Naive thymus-derived CD4-positive, alpha-beta T cell (primary cell): ENCODE data around the gene ACTN4. TPM values are rescaled to one million over a fixed set of nuclear protein-coding genes. Genes with fewer than 3 reads are reported as not detected.

Experiments used
- ATAC-seq: fragments of 150-1000 bp; cut with Tn5 transposase; 2 replicates; pipeline ENCODE4 v1.10.0; 2021; ENCODE audit warnings: mild to moderate bottlenecking, moderate library complexity
- CTCF ChIA-PET: fragments of 350-600 bp; sonication (Branson Sonifier 250); formaldehyde crosslinking; loops from one replicate; lab custom pipeline; 2021; ENCODE audit warnings: antibody characterized with exemption; lab: Charles Lee
- POLR2A ChIA-PET: fragments of 350-600 bp; sonication (Branson Sonifier 250); formaldehyde crosslinking; loops from one replicate; lab custom pipeline; 2021; ENCODE audit warnings: antibody characterized with exemption, inconsistent platforms; lab: Charles Lee
- DNase-seq, 9 donors: peaks; one replicate each; pipeline versions ENCODE4 v3.0.0 to v3.0.0-alpha.2; 2020 to 2022; ENCODE audit warnings: mixed read lengths in 1 of 9
- H3K27ac ChIP-seq: one replicate; pipeline ENCODE4 v1.7.0; 2013; ENCODE audit warnings: mild to moderate bottlenecking, low read depth, low read length, moderate library complexity
- H3K27me3 ChIP-seq, 2 donors: one replicate each; pipeline ENCODE4 v1.7.0; 2013; ENCODE audit warnings: low read length in 2 of 2, mild to moderate bottlenecking in 2 of 2, moderate library complexity in 2 of 2; ENCODE audit not compliant: control insufficient read depth in 2 of 2, insufficient read depth in 2 of 2
- H3K36me3 ChIP-seq, 3 experiments: 1 replicate in 2 of 3; 2 replicates in 1 of 3; pipeline ENCODE4 v1.7.0; 2013; ENCODE audit warnings: low read length in 3 of 3, mild to moderate bottlenecking in 3 of 3, moderate library complexity in 1 of 3; ENCODE audit not compliant: insufficient read depth in 3 of 3, control insufficient read depth in 2 of 3
- H3K4me1 ChIP-seq, 2 donors: one replicate each; pipeline ENCODE4 v1.7.0; 2013; ENCODE audit warnings: low read length in 2 of 2, mild to moderate bottlenecking in 2 of 2, moderate library complexity in 1 of 2; ENCODE audit not compliant: control insufficient read depth in 2 of 2, insufficient read depth in 2 of 2
- H3K4me3 ChIP-seq: 2 replicates; pipeline ENCODE4 v1.7.0; 2013; ENCODE audit warnings: mild to moderate bottlenecking, low read length
- H3K9me3 ChIP-seq, 3 experiments: 1 replicate in 2 of 3; 2 replicates in 1 of 3; pipeline ENCODE4 v1.7.0; 2013; ENCODE audit warnings: low read length in 3 of 3; ENCODE audit not compliant: control insufficient read depth in 2 of 3
- H3K27ac Mint-ChIP-seq, 9 donors: one replicate each; pipeline ENCODE4 v1.8.0; 2020 to 2022; ENCODE audit warnings: mixed read lengths in 9 of 9, mild to moderate bottlenecking in 8 of 9, moderate library complexity in 5 of 9, inconsistent platforms in 2 of 9
- H3K27me3 Mint-ChIP-seq, 5 donors: one replicate each; pipeline ENCODE4 v1.8.0; 2021 to 2022; ENCODE audit warnings: mixed read lengths in 5 of 5, mild to moderate bottlenecking in 1 of 5
- H3K36me3 Mint-ChIP-seq, 5 donors: one replicate each; pipeline ENCODE4 v1.8.0; 2020 to 2022; ENCODE audit warnings: mixed read lengths in 5 of 5, mild to moderate bottlenecking in 3 of 5, inconsistent platforms in 1 of 5
- H3K4me1 Mint-ChIP-seq, 7 donors: one replicate each; pipeline ENCODE4 v1.8.0; 2020 to 2022; ENCODE audit warnings: mixed read lengths in 7 of 7, mild to moderate bottlenecking in 3 of 7, inconsistent platforms in 1 of 7
- H3K4me3 Mint-ChIP-seq, 10 donors: one replicate each; pipeline ENCODE4 v1.8.0; 2020 to 2022; ENCODE audit warnings: mild to moderate bottlenecking in 10 of 10, mixed read lengths in 10 of 10, moderate library complexity in 6 of 10, inconsistent platforms in 2 of 10
- H3K9me3 Mint-ChIP-seq, 11 donors: one replicate each; pipeline ENCODE4 v1.8.0; 2020 to 2022; ENCODE audit warnings: mixed read lengths in 11 of 11, mild to moderate bottlenecking in 4 of 11, inconsistent platforms in 1 of 11, moderate library complexity in 1 of 11
- intact Hi-C, 2 donors: fragments of 100-400 bp; cut with micrococcal nuclease; formaldehyde crosslinking; loops; one replicate each; pipeline ENCODE4 v1.15.1; 2023
- polyA plus RNA-seq, 2 donors: library from polyadenylated mRNA; unstranded; fragments of 300-500 nt; fragmentation: Illumina TruSeq; gene quantifications; one replicate each; pipeline ENCODE4 v1.2.3, GENCODE V29; 2021
- total RNA-seq, 6 experiments: library from RNA in 5 of 6; stranded (reverse) in 5 of 6; gene quantifications; 1 replicate in 5 of 6; 2 replicates in 1 of 6; pipeline ENCODE4 v1.2.3 and lab custom pipeline; 2021 to 2026

ACTN4 gene
- total and polyA plus RNA-seq, 7 experiments from 2014 or later = 2.8 to 355 (median 52.1) TPM

- CTCF ChIA-PET = no interaction called here
- H3K27me3 Mint-ChIP-seq = no peaks in the 10 kb centered on the region
- H3K36me3 Mint-ChIP-seq = peaks cover 0 to 5% (median 4%) of the 10 kb centered on the region in 5 donors
- Histone ChIP-seq H3K9me3 (no peaks in the 10 kb centered on the region), H3K4me3 (no peak overlapping the region), H3K27me3 (no peaks in the 10 kb centered on the region), H3K4me1 (peaks cover 14 to 18% of the 10 kb centered on the region in 2 donors), H3K27ac (no peak overlapping the region), H3K36me3 (peaks cover 3 to 13% (median 4%) of the 10 kb centered on the region in 3 experiments)
- DNase-seq (no peak), ATAC-seq (no peak)
- H3K27ac Mint-ChIP-seq = peak overlapping the region in 1 of 9 donors; percentile 38
- peaks cover 7 to 46% (median 23%) of the 10 kb centered on the region in 7 donors for H3K4me1 Mint-ChIP-seq
- intact Hi-C loops = no loop called here
- POLR2A ChIA-PET = no interaction called here
- H3K9me3 Mint-ChIP-seq = no peaks in the 10 kb centered on the region
- H3K4me3 Mint-ChIP-seq = no peak overlapping the region
These were observed 7.1 kb upstream of the ACTN4 start for GRCh38 chr19:38640368-38640767.

DNA sequence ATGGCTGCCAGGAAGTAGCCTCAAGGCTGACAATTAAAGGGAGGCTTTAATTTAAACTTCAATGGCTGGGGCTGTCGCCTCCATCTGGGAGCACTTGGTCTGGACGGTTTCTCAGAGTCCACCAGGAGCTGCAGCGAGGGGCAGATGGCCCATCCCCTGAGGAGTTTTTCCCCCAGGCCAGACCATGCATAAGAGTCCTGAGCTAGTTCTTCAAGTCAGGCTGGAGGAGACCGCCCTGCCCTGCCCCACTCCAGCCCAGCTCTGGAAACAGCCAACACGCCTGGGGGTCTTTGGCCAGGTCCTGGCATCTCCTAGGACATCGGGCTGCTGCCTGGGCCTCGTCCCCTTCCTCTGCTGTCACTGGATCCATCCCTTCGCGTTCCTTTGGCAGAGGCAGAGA, 5.3 kb upstream of the ACTN4 start:
- CTCF ChIA-PET = interaction anchor here (0.6 to 0.7 kb wide), 2 partner anchors 251 to 1611 kb away, joined by 3 read pairs; no protein-coding TSS in a partner anchor
- no peak for ATAC-seq
- peaks cover 0 to 30% (median 8%) of the 10 kb centered on the region in 7 donors for H3K4me1 Mint-ChIP-seq

GRCh38 chr19:38644719-38645118, 2.7 kb upstream of the ACTN4 start:
- Mint-ChIP-seq H3K4me3 (no peak overlapping the region), H3K4me1 (peaks cover 19 to 37% (median 23%) of the 10 kb centered on the region in 7 donors), H3K9me3 (no peaks in the 10 kb centered on the region), H3K27me3 (peaks cover 0 to 18% (median 18%) of the 10 kb centered on the region in 5 donors), H3K27ac (no peak overlapping the region), H3K36me3 (peaks cover 0 to 17% (median 0%) of the 10 kb centered on the region in 5 donors)
- DNase-seq (no peak), ATAC-seq (no peak)
- H3K27ac ChIP-seq = no peak overlapping the region
- CTCF ChIA-PET = interaction anchor here (0.9 kb wide), 1 partner anchor 8 kb away, joined by 3 read pairs; no protein-coding TSS in a partner anchor
- H3K9me3 ChIP-seq = no peaks in the 10 kb centered on the region
- H3K36me3 ChIP-seq = peaks cover 0 to 4% (median 0%) of the 10 kb centered on the region in 3 experiments
- POLR2A ChIA-PET = no interaction called here
- peaks cover 16 to 18% of the 10 kb centered on the region in 2 donors for H3K4me1 ChIP-seq
- peaks cover 0 to 10% of the 10 kb centered on the region in 2 donors for H3K27me3 ChIP-seq
- no peak overlapping the region for H3K4me3 ChIP-seq
- intact Hi-C loops = loop anchor here (5.0 kb wide), 2 partner anchors 93 to 327 kb away; partner anchors contain the start of genes KCNK6 (in 1 of the 2) and YIF1B (in 1 of the 2)

More for the DNA sequence above, 5.3 kb upstream of the ACTN4 start:
- H3K36me3 ChIP-seq = no peaks in the 10 kb centered on the region
- Mint-ChIP-seq H3K9me3 (no peaks in the 10 kb centered on the region), H3K27ac (no peak overlapping the region), H3K36me3 (peaks cover 0 to 2% (median 0%) of the 10 kb centered on the region in 5 donors), H3K4me3 (no peak overlapping the region), H3K27me3 (no peaks in the 10 kb centered on the region)
- H3K27me3 ChIP-seq = no peaks in the 10 kb centered on the region
- H3K27ac ChIP-seq = no peak overlapping the region
- H3K9me3 ChIP-seq = no peaks in the 10 kb centered on the region
- intact Hi-C loops = no loop called here
- H3K4me1 ChIP-seq = peaks cover 1 to 3% of the 10 kb centered on the region in 2 donors
- no peak overlapping the region for H3K4me3 ChIP-seq
- DNase-seq = no peak
- POLR2A ChIA-PET = interaction anchor here (0.6 to 1.3 kb wide), 3 partner anchors 24 to 211 kb away, joined by 3 to 5 read pairs (median 3); partner anchors contain the start of gene MAP4K1

DNA sequence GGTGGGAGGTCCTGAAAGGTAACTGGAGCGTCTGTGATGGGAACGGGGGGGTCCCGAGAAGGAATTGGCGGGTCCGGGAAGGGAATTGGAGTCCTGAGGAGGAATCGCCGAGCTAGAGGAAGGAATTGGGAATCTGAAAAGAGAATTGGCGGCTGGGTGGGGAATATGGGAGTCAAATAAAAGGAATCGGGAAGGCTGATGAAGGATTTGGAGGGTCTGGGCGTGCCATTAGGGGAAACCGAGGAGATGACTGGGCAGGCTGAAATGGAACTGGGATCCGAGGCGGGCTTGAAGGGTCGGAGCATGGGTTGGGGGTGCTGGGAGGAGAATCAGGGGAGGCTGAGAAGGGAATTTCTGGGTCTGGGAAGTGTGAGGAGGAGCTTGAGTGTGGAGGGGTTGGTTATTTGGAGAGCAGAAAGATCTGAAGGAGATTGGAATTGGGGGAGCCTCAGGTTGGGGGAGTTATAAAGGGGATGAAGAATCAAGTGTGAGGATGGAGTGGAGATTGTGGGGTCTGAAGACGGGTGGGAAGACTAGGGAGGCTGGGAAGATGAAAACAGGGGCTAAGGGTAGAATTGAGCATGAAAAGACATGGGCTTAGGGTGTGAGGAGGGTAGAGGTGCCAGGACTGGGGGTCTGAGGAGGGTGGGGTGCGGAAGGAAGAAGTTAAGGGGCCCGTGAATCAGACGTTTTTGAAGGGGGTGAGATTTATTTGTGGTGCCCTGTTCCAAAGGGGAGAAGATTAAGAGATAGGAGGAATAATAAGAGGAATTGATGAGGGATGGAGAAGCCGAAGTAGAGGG, 718 bp downstream of the ACTN4 start:
- Mint-ChIP-seq H3K27ac (peak overlapping the region in 8 of 9 donors; percentile 11 to 86 (median 70)), H3K4me1 (peaks cover 20 to 51% (median 33%) of the 10 kb centered on the region in 7 donors), H3K36me3 (peaks cover 0 to 15% (median 0%) of the 10 kb centered on the region in 5 donors), H3K4me3 (peak overlapping the region; percentile 74 to 99 (median 89)), H3K27me3 (peaks cover 0 to 36% (median 22%) of the 10 kb centered on the region in 5 donors), H3K9me3 (no peaks in the 10 kb centered on the region)
- Histone ChIP-seq H3K4me3 (peak overlapping the region; percentile 85), H3K4me1 (peaks cover 20 to 27% of the 10 kb centered on the region in 2 donors), H3K9me3 (no peaks in the 10 kb centered on the region), H3K27me3 (peaks cover 0 to 17% of the 10 kb centered on the region in 2 donors), H3K36me3 (peaks cover 0 to 4% (median 0%) of the 10 kb centered on the region in 3 experiments), H3K27ac (peak overlapping the region; percentile 69)
- ChIA-PET CTCF (interaction anchor here (0.6 to 2.5 kb wide), 3 partner anchors 11 to 274 kb away, joined by 3 to 17 read pairs (median 3); partner anchors contain the start of gene PSMD8), POLR2A (interaction anchor here (0.6 to 2.8 kb wide), 8 partner anchors 8 to 284 kb away, joined by 3 to 18 read pairs (median 4); partner anchors contain the start of genes FAM98C, HNRNPL and MAP4K1)
- intact Hi-C loops = loop anchor here (1.0 to 5.0 kb wide), 13 partner anchors 7 to 384 kb away; partner anchors contain the start of genes EIF3K (in 2 of the 2), MRPS12 (in 2 of the 2), SARS2 (in 2 of the 2) and KCNK6 (in 1 of the 2)
- ATAC-seq = no peak
- DNase-seq = no peak

DNA sequence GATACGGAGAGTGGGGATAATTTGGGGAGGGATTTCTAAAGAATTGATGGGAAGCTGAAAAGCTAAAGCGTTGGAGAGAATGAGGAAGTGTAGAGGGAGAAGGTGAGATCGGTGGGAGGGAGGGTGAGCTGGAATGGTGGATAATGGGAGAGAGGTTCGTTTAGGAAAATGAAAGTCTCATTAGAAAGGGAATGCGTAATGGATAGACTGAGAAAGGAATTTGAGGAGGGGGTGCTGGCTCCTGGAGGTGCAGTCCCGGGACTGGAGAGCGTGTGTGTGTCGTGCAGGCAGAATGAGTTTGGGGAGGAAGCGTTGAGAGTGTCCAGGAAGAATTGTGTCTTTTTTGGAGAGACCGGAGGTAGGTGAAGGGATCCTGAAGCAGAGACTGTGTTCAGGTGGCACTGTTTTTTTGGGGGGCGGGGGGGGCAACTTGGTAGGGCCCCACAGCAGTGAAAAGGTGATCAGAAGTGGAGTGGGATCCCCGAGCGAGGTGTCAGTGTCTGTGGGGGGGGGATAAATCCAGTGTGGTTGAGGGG, 1.4 kb downstream of the ACTN4 start:
- H3K4me1 Mint-ChIP-seq = peaks cover 20 to 57% (median 40%) of the 10 kb centered on the region in 7 donors
- intact Hi-C loops = loop anchor here (5.0 kb wide), 2 partner anchors 88 to 332 kb away; partner anchors contain the start of genes KCNK6 (in 1 of the 2) and YIF1B (in 1 of the 2)

More for the DNA sequence above, 1.4 kb downstream of the ACTN4 start:
- ChIA-PET CTCF (interaction anchor here (1.6 to 2.5 kb wide), 2 partner anchors 12 to 252 kb away, joined by 3 to 17 read pairs; no protein-coding TSS in a partner anchor), POLR2A (interaction anchor here (2.8 kb wide), 1 partner anchor 8 kb away, joined by 18 read pairs; no protein-coding TSS in a partner anchor)
- peaks cover 0 to 4% (median 0%) of the 10 kb centered on the region in 3 experiments for H3K36me3 ChIP-seq
- H3K27ac ChIP-seq = no peak overlapping the region
- DNase-seq (no peak), ATAC-seq (no peak)
- peak overlapping the region; percentile 85 for H3K4me3 ChIP-seq
- Mint-ChIP-seq H3K9me3 (no peaks in the 10 kb centered on the region), H3K36me3 (peaks cover 0 to 19% (median 4%) of the 10 kb centered on the region in 5 donors), H3K27me3 (peaks cover 0 to 43% (median 25%) of the 10 kb centered on the region in 5 donors), H3K4me3 (peak overlapping the region; percentile 74 to 99 (median 89)), H3K27ac (peak overlapping the region in 6 of 9 donors; percentile 11 to 80 (median 60))
- H3K4me1 ChIP-seq = peaks cover 20 to 27% of the 10 kb centered on the region in 2 donors
- H3K9me3 ChIP-seq = no peaks in the 10 kb centered on the region
- peaks cover 0 to 17% of the 10 kb centered on the region in 2 donors for H3K27me3 ChIP-seq
